GM21619 (cell line): ENCODE measurements around the gene CASS4.
A peak's percentile ranks its signal among the peaks of the same experiment; 100 is the strongest.

Experiments used
- ATAC-seq: cut with Tn5 transposase; IDR thresholded peaks from one replicate; pipeline ENCODE4 v1.9.1; 2021; ENCODE audit not compliant: unreplicated experiment

Gene CASS4

DNA sequence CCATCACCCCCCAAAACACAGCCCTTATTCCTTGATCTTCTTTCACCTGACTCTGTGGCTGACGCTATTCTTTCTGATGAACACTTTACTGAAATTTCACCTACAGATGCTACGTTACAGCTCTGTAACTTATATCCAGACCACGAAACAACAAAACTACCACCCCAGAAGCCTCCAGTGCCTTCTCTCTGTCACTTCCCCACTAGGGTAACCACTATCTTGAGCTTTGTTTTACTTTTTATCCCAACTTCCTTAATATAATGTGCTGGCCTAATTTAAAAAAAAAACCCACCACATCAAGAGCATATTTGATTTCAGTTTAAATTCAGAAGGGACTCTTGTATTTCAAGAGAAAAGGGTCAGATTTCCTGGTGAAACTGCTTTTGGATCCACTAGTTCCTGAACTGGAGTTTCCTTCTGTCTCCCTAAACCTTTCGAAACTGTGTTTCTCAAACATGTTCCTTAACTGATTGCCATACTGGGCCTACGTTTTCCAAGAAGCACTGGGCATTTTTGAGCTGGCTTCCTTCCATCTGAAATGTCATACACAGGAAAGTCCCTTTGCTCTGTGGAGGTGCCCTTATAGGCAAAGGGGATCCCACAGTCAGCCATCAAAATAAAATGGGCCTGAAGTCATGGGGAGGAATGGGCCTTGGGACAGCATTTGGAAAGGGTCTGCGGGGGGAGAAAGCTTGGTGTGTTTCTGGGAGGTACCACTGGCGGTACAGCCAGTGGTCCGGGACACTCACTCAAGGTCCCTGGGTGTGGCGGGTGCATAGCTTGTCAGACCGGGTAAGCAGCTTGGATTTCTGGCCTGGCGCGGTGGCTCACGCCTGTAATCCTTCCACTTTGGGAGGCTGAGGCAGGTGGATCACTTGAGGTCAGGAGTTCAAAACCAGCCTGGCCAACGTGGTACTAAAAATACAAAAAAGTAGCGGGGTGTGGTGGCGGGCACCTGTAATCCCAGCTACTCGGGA is 30.6 kb downstream of the CASS4 start:
- ATAC-seq: no peak

DNA sequence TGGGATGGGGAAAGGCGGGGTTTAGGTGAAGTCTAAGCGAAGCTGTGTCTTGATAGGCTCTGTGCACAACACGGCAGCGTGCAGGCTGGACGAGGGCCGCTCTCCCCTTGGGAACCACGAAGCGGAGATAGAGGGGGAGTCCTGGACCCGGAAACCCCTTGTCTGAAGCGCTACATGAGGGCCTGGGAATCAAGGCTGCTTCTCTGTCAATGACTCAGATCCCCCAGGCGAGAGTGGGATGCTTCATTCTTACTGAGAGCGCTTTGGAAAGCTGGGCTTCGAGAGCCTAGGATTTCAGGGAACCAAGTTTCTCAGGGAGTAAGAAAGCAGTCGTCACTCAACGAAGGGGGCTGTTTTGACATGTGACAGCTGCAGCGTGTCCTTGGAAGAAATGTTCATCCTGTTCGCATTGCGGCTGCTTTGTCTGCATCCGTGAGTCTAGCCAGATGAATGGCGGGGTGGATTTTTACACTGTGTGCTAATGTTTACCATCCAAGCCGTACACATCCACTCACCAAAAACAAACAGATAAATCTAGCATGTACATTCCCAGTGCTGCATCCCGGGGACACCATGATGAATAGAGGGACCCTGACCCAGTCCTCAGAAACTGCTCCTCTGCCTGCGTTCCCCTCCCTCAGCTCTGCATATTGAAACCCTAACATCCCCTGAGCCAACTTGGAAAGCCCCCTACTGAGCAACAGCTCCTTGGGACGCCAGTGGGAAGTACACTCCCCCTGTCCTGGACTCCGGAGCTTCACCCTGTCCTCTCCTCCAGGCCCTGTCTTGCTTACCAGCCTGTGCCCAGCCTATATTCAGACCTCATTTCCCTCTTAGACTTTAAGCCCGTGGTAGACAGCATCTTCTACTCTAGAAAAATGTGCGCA is 31.8 kb downstream of the CASS4 start:
- no peak for ATAC-seq

- ATAC-seq: no peak
These were observed 33.1 kb downstream of the CASS4 start for GRCh38 chr20:56445130-56445529.

DNA sequence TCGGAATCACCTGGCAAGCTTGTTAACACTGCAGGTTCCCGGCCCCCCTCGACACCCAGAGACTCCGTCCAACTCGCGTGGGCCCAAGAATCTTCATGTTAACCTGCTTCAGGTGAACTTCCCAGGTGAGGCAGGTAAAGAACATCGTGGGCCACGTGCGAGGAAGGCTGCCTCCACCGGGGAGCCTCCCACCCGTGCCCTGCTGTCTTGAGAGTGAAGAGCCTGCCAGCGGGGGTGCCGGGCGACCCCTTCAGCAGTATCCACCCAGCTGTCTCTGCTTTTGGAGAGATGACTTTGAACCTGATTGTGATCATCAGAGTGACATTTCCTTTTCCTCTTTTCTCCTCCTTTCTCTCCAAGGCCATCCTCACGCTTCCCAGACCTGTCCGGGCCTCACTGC is 33.5 kb downstream of the CASS4 start:
- no peak for ATAC-seq

DNA sequence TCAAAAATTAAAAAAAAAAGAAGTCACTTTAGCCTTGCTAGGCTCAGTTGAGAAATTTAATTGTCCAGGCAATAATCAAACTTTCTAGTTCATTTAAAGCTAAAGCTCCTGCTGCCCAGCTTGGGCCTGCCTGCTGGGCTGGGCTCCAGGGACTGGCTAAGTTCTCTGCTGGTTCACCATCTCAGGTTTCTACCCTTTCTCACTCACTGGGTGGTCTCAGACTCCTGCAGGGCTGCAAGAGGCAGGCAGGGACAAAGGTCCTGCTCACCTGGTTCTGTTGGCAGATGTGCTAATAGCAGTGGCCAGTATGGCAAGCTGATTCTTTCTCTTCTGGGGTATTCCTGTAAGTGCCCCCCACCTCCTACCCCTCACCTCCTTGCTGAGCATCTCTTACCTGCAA is 35.2 kb downstream of the CASS4 start:
- ATAC-seq: no peak

DNA sequence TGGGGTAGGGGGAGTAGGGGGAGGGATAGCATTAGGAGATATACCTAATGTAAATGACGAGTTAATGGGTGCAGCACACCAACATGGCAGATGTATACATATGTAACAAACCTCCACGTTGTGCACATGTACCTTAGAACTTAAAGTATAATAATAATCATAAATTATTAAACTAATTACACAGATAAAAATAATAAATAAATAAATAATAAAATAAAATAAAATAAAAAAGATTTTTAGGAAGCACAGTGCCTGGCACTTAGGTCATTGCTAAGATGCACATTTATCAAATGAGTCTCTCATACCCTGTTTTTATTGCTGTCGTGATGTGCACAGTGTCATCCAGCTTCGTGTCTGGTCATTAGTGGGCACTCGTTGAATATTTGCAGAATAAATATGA is 37.4 kb downstream of the CASS4 start:
- no peak for ATAC-seq

DNA sequence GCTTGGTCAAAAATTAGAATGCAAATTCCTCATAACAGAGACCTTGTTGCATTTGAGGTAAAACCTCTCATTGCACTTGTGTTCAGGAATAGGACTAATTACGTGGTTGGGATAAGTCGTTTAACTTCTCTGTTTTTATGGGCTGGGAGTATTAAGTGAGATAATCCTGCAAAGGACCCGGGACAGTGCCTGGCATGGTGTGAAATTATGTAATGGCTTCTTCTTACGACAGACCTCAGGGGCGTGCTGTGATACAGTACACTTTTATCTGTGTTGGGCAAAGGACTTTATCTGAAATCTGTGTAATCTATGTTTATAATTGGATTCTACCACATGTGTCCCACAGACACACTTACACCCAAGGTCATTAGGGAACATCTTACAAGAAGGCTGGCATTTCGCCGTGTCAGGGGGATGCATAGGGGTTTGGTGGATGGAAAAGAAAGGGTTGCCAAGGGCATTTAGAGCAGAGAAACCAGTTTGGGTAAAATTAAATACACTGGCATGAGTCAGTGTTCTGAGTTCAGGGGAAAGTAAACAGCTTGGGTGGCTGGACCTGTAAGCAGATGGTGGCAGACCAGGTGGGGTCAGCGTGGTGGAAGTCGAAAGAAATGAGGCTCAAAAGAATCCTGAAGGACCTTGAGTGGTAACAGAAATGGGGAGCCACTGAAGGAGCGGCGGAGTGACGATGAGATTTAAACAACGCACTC is 39.2 kb downstream of the CASS4 start:
- no peak for ATAC-seq

- ATAC-seq: peak; percentile 66
These were observed 41.3 kb downstream of the CASS4 start for GRCh38 chr20:56453352-56453751.

- peak; percentile 88 for ATAC-seq
These were observed 42.7 kb downstream of the CASS4 start for GRCh38 chr20:56454754-56455153.

DNA sequence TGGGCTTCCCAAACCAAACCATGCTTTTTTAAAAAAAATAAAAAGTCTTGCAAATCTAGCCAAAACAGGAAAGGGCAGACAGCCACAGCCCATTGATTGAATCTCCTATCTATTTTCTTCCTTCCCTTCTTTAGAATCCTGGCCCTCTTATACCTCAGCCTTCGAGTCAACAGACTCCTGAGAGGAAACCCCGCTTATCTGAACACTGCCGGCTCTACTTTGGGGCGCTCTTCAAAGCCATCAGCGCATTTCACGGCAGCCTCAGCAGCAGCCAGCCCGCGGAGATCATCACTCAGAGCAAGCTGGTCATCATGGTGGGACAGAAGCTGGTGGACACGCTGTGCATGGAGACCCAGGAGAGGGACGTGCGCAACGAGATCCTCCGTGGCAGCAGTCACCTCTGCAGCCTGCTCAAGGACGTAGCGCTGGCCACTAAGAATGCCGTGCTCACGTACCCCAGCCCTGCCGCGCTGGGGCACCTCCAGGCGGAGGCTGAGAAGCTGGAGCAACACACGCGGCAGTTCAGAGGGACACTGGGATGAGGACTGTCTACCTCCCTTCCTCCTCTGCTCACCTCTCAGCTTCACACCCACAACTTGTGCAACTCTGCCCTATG is 46.3 kb downstream of the CASS4 start:
- ATAC-seq: no peak

DNA sequence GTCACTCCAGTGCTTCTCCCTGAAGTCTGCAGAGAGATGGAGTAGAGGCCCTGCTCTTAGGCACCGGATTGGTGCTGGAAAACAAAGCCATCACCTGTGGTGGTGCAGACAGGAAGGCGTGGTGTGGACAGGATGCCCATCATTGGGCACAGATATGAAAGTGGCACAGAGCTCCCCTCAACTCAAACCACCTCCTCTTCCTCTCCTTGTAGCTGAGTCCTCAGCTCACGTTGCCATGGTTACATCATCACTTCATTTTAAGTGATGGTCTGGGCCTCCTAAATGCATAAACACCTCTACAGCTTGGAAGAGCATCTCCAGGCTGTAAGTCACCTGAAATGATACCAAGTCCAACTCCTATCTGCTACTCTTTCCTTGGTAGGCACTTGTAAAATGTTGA is 48.4 kb downstream of the CASS4 start:
- no peak for ATAC-seq

DNA sequence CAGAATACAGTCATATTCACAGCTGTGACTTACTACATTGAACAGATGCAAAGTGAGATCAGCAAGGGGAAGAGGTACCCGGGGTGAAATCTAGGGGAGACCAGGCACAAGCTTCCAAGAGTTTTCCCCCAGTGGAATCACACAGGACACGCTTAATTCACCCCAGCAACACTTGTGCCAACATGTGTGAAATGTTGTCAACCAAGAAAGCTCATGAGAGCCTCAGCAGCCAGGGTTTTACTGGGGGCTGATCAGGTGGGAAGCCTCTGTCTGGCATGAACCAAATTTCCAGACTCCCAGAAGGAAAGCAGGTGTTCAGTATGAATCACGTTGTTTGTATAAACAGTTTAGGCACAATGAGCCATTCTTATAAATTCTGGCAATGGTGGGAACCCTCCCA is 49.5 kb downstream of the CASS4 start:
- ATAC-seq: no peak

DNA sequence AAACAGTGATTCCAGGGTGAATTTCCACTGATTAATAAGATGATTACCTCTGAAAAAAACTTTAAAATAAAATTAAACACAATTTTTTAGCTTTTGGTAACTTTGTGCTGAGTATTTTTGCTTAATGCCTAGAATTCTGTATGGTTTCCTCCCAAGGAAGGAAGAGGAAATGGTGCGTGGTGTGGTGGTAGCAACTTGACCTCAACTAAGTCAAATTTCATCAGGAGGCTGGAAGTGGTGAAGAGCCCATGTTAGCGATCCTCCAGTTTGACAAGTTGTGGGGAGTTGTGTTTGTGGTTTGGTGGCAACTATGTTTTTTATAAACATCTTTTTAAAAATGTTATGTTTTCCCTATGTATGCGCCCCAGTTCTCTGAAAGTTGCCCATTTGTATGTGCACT is 51.4 kb downstream of the CASS4 start:
- no peak for ATAC-seq

DNA sequence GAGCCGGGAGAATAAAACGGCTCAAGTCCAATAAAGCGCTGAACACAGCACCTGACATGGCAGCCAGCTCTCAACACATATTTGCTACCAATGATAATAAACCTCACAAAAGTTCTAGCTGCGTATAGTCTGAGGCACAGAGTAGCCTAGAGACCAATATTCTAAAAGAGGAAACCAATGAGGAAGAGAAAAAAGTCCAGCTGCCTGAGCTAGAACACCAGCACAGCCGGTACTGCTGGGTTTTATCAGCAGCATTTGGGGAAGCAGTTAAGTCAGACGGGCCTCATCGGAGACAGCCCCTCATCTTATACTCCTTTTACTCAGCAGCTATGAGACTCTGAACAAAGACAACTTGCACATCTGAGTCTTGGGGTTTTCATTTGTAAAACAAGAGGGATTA is 53.9 kb downstream of the CASS4 start:
- ATAC-seq: no peak

- peak; percentile 7 for ATAC-seq
These were observed 55.9 kb downstream of the CASS4 start for GRCh38 chr20:56467968-56468315.

GRCh38 chr20:56468316-56469076 is 56.4 kb downstream of the CASS4 start, which contains the start of gene RTF2:
RTF2 (plus strand) TSS chr20:56468627; CDS start chr20:56468698, 71 bp downstream.
- ATAC-seq: peak; percentile 99

DNA sequence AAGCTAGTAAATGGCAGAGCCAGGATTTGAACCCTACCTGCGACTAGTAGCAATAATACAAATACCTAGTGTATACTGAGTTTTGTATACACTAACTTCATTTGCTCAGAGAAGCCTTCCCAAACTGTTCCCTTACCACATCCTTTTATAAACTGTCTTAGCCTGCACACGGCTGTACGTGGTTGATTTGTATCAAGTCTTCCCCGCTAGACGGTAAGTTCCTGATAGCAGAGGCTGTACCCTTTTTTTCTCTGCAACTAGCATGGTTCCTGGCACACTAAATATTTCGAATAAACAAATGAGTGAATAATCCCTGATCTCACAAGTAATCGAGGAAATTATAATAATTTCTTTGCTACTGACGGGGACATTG is 57.0 kb downstream of the CASS4 start:
- no peak for ATAC-seq

DNA sequence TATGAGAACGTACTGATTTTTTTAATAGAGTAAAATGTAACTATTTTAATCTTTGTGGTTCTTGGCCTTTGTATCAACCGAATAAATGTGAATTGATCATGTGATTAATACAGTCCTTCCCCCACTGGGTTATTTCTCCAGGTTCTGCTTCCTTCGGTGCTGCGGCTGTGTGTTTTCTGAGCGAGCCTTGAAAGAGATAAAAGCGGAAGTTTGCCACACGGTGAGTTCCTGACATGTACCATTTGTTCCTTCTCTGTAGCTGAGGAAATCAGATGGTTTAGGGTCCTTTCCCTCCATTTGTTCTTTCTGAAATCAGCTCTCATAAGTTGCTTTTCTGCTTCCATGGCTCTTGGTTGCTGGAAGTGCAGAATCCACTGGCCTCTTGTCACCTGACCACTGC is 71.9 kb downstream of the CASS4 start:
- no peak for ATAC-seq

- no peak for ATAC-seq
These were observed 75.2 kb downstream of the CASS4 start for GRCh38 chr20:56487216-56487615.

DNA sequence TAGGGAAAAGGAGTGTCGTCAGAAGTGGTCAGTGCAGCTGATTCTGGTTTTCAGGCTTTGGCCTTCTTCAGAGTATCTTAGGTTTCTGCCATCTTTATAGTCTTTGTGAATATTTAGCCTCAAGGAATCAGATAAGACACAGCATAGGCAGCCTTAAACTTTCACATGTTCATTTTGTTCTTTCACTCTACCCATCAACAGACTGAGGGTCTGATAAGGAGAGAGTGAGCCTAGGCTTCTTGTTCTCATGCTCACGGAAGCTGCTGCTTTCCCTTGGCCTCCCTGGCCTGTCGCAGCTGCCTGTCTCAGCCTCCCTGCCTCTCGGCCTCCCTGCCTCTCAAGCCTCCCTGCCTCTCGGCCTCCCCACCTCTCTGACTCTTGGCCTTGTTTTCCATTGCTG is 76.5 kb downstream of the CASS4 start:
- ATAC-seq: no peak
